Activated naive CD4-positive, alpha-beta T cell treated with Interleukin-2 at 50 U/mL for 16 hours (primary cell): ENCODE measurements around the gene PGAP1.

Experiments used
- DNase-seq: peaks from one replicate; pipeline ENCODE4 v3.0.0-alpha.2; 2020

The PGAP1 gene, protein sequence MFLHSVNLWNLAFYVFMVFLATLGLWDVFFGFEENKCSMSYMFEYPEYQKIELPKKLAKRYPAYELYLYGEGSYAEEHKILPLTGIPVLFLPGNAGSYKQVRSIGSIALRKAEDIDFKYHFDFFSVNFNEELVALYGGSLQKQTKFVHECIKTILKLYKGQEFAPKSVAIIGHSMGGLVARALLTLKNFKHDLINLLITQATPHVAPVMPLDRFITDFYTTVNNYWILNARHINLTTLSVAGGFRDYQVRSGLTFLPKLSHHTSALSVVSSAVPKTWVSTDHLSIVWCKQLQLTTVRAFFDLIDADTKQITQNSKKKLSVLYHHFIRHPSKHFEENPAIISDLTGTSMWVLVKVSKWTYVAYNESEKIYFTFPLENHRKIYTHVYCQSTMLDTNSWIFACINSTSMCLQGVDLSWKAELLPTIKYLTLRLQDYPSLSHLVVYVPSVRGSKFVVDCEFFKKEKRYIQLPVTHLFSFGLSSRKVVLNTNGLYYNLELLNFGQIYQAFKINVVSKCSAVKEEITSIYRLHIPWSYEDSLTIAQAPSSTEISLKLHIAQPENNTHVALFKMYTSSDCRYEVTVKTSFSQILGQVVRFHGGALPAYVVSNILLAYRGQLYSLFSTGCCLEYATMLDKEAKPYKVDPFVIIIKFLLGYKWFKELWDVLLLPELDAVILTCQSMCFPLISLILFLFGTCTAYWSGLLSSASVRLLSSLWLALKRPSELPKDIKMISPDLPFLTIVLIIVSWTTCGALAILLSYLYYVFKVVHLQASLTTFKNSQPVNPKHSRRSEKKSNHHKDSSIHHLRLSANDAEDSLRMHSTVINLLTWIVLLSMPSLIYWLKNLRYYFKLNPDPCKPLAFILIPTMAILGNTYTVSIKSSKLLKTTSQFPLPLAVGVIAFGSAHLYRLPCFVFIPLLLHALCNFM

DNA sequence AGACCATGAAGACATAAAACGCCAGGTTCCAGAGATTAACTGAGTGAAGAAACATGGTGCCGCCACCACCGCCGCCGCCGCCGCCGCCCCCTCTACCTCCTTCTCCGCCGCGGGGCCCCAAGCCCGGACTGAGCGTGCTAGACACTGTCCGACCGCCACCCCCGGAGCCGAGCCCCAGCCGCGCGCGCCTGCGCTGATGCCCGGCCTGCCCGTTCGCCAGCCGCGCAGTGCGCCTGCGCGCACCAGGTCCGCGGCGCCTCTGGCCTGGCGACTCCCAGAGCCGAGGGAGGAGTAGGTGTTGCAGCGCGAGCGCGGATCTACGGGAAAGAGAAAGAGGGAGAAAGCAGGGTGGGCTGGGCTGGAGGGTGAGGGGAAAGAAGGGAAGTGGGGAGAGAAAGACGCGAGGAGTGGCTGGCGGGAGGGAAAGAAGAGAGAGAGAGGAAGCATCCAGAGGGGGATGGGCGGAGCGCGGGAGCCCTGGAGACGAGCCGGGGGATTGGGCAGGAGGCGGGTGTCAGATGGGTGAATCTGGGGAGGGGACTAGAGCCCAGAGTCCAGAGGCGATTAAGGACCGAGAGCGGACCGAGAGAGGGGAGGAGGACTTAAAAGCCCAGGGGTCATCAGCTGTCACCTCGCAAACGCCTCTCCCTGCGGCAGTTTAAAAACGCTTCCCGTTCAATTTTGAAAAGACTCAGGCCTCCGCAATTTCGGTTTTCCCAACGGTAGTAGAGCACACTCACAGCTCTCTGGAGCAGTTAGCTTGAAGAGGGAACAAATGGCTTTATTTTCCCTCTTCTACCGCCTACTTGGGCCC lies at the start of gene PGAP1:
PGAP1 (minus strand) TSS at position 146 of the 814 bp plus-strand sequence; CDS start at position 55, 91 bp downstream.
- peak; percentile 90 for DNase-seq

DNA sequence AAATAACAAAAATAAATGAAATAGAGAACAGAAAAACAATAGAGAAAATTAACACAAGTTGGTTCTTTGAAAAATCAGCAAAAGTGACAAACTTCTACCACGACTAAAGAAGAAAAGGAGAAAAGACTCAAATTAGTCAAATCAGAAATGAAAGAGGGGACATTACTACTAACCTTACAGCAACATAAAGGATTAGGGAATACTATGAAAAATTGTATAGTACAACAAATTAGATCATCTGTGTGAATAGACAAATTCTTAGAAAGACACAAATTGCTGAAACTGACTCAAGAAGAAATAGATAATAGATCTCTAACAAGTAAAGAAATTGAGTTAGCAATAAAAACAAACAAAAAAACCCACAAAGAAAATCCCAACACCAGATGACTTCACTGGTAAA lies 48.5 kb upstream of the PGAP1 start:
- DNase-seq: no peak

DNA sequence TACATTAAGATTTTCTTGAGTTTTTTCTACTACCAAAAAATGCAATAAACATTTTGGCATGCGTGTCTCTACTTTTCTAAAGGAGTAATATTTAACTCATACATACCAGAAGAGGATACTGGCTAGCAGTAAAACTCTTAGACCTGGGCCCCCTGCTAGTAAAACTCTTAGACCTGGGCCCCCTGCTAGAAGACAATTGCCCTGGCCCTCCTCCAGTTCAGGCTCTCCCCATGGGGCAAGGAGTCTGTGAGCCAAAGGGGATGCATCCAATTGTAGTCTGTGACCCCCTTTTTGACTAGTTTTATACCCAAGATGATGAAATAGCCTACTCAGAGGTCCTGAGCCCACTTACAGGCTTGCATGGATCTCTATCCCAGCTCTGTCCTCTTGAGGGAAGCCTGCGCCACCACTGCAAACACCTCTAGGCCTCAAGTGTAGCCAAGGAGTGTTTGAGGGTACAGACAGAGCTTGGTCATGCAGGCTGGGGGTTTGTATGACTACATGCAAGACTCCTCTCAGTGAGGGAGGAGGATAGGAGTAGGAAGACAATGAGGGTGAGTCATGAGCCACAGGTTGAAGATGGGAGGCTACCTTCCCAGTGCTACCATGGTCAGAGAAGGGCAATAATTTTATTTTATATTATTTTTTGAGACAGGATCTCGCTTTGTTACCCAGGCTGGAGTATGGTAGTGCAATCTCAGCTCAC lies 45.2 kb upstream of the PGAP1 start:
- DNase-seq: no peak

DNA sequence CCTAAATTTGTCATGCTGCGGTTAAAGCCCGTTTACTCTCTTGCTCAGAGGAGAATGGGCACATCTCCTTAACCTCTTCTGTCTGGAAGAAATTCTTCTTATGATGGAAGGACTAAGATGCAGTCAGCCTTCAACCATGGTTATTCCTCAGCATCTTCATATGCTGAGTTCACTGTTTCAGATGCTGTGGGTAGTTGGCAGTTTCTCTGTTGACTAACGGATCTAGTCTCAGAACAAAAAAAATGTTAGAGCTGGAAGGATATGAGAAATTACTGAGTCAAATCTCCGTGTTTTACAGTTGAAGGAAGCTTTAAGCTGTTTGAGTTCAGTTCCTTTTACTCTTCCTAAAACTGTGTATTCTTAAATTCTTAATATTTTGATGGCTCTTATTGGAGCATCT lies 43.6 kb upstream of the PGAP1 start:
- DNase-seq: no peak

- DNase-seq: no peak
These were observed 42.0 kb upstream of the PGAP1 start for GRCh38 chr2:196968516-196968915.

GRCh38 chr2:196967775-196968174 lies 41.3 kb upstream of the PGAP1 start:
- no peak for DNase-seq

GRCh38 chr2:196967116-196967515 lies 40.6 kb upstream of the PGAP1 start:
- DNase-seq: no peak

DNA sequence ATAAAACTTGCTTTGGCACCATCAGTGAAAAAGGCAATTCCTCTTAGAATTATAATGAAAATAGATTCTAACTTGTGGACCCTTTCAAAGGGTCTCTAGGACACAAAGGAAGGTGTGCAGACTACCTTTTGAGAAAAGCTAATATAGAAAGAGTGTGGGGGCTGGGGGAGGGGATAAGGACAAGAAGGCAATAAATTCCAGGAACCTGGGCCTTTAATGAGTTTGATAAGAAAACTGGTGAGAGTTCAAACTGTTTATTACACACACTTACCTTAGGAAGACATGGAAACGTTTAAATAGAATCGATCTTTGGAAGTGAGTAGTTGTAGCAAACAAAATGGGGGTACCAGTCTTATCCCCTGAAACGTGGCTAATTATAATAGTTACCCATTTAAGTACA lies 39.6 kb upstream of the PGAP1 start:
- no peak for DNase-seq

- DNase-seq: no peak
These were observed 39.1 kb upstream of the PGAP1 start for GRCh38 chr2:196965651-196966050.

- no peak for DNase-seq
These were observed 37.5 kb upstream of the PGAP1 start for GRCh38 chr2:196963961-196964360.

- DNase-seq: no peak
These were observed 36.5 kb upstream of the PGAP1 start for GRCh38 chr2:196963043-196963442.

DNA sequence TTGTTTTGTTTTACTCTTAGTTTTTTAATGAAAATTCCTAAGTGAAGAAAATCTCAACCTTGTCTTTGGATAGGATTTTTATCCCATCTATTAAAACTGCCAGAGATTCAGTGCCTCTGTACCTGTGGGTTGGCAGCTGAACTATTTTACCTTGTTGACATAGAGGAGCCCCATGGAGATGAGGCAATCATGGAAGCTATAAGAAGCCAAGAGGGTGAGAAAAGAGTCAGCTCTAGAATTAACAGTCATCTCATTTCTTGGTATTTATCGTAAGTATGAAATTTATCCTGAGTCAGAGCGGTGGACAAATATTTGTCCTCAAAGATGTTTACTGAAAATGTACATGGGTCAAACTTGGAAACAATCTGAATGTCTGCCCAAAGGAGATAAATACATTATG lies 35.8 kb upstream of the PGAP1 start:
- no peak for DNase-seq

DNA sequence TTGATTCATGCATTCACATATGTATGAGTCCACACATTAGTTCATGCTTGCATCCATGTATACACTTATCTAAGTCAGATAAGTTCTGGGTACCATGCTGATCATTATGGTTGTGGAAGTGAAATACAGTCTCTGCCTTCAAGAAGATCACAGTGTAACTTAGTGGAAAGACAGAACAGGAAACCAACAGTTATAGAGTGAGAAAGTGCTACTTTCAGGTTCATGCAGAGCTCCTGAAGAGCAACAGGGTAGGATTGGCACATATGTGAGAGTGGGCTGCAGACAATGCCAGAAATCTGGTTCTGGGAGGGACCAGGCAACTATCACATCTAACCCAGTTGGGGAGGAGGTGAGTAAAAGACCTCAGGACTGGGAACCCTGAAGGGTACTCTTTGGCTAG lies 35.4 kb upstream of the PGAP1 start:
- DNase-seq: no peak

- DNase-seq: no peak
These were observed 33.3 kb upstream of the PGAP1 start for GRCh38 chr2:196959734-196960338.

- no peak for DNase-seq
These were observed 32.8 kb upstream of the PGAP1 start for GRCh38 chr2:196959281-196959680.

- no peak for DNase-seq
These were observed 31.5 kb upstream of the PGAP1 start for GRCh38 chr2:196957881-196958525.

DNA sequence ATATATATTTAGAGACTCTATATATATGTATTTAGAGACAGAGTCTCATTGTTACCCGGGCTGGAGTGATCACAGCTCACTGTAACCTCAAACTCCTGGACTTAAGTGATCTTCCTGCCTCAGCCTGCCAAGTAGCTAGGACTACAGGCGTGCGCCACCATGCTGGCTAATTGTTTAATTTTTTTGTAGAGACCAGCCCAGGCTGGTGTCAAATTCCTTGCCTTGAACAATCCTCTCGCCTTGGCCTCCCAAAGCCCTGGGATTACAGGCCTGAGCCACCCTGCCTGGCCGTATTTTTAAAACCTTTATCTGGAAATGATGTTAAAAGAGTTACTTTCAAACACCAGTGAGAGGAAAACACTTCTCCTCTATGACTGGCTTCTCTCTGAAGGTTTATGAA lies 30.9 kb upstream of the PGAP1 start:
- no peak for DNase-seq

DNA sequence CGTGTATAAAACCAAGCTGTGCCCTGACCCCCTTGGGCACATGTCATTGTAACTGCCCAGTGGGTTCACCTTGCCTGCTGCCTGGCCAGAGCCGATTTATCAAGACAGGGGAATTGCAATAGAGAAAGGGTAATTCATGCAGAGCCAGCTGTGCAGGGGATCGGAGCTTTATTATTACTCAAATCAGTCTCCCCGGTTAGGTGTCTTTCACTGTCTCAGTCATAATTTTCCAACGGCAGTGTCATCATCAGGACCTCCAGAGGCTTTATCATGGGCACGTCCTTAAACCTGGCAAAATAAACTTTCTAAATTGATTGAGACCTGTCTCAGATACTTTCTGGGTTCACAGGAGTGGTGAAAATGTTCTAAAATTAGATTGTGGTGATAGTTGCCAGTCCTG lies 29.6 kb upstream of the PGAP1 start:
- no peak for DNase-seq

GRCh38 chr2:196955036-196955435 lies 28.5 kb upstream of the PGAP1 start:
- no peak for DNase-seq

GRCh38 chr2:196954001-196954400 lies 27.5 kb upstream of the PGAP1 start:
- no peak for DNase-seq

DNA sequence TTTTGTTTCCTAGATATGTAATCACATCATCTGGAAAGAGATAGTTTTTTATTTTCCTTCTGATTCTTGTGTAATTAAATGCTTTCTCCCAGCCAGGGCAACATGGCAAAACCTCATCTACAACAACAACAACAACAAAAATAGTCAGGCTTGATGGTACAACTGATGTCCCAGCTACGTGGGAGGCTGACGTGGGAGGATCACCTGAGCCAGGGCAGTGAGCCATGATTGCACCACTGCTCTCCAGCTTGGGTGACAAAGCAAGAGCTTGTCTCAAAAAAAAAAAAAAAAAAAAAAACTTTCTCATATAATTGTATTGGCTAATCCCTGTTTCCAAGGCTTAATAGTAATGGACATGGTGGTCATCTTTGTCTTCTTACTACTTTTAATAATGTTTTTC lies 26.4 kb upstream of the PGAP1 start:
- DNase-seq: no peak

- DNase-seq: no peak
These were observed 25.5 kb upstream of the PGAP1 start for GRCh38 chr2:196951973-196952372.
